Loucy (cell line): Measurements from ENCODE around the gene BSN.

Source experiments
- EZH2phosphoT487 ChIP-seq: fragments of 200-600 bp; IDR thresholded peaks from 2 replicates; pipeline ENCODE4 v1.6.1; 2018; ENCODE audit warnings: antibody characterized with exemption, mild to moderate bottlenecking, moderate library complexity, borderline replicate concordance
- TF ChIP-seq, protein P1 (sequence below): fragments of 200-600 bp; sonication (generic); conservative IDR thresholded peaks from 2 replicates; pipeline ENCODE4 v1.5.1; 2014; ENCODE audit warnings: mild to moderate bottlenecking, antibody characterized with exemption, low read length

DNA sequence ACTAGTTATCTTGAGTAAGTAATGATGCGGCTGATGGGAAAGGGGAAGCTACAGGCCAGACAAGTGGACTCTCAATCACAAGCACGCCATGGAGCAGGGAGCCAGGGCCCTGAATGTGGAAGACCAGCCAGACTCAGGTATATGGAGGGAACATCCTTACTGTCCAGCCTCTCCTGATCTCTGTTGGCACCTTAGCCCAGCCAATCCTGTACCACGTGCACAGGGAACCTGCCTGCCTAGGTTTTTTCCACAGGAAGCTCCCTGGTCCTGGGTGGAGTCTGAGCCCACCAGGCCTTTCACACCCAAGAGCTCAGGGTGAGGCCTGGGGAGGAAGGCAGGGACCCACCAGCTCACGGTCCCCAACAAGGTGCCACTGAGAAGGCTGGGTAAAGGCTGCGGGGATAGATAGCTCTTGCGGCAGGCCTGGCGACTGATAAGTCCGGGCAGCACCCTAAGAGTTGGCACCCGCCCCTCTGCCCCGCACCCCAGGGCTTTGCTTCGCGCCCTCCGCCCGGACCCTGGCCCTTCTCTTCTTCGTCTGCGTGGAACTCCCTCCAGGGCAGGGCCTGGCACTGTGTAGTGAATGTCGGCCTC lies 118.9 kb downstream of the BSN start:
- TF ChIP-seq, protein P1, sequence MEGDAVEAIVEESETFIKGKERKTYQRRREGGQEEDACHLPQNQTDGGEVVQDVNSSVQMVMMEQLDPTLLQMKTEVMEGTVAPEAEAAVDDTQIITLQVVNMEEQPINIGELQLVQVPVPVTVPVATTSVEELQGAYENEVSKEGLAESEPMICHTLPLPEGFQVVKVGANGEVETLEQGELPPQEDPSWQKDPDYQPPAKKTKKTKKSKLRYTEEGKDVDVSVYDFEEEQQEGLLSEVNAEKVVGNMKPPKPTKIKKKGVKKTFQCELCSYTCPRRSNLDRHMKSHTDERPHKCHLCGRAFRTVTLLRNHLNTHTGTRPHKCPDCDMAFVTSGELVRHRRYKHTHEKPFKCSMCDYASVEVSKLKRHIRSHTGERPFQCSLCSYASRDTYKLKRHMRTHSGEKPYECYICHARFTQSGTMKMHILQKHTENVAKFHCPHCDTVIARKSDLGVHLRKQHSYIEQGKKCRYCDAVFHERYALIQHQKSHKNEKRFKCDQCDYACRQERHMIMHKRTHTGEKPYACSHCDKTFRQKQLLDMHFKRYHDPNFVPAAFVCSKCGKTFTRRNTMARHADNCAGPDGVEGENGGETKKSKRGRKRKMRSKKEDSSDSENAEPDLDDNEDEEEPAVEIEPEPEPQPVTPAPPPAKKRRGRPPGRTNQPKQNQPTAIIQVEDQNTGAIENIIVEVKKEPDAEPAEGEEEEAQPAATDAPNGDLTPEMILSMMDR, result no peak
- no peak for TF ChIP-seq EZH2phosphoT487
